GM08714 (cell line): ENCODE measurements around the gene CDK5RAP2.

ENCODE experiments used
- H3K4me3 ChIP-seq: fragments of 200-500 bp; sonication (Bioruptor generic); 2 replicates; pipeline ENCODE4 v1.5.1; 2014; ENCODE audit warnings: mild to moderate bottlenecking, low read length, inconsistent platforms
- ZNF274 ChIP-seq: IDR thresholded peaks from 2 replicates; pipeline ENCODE4 v1.6.1; 2012; ENCODE audit warnings: mild to moderate bottlenecking, low read depth, low read length

The CDK5RAP2 gene

DNA sequence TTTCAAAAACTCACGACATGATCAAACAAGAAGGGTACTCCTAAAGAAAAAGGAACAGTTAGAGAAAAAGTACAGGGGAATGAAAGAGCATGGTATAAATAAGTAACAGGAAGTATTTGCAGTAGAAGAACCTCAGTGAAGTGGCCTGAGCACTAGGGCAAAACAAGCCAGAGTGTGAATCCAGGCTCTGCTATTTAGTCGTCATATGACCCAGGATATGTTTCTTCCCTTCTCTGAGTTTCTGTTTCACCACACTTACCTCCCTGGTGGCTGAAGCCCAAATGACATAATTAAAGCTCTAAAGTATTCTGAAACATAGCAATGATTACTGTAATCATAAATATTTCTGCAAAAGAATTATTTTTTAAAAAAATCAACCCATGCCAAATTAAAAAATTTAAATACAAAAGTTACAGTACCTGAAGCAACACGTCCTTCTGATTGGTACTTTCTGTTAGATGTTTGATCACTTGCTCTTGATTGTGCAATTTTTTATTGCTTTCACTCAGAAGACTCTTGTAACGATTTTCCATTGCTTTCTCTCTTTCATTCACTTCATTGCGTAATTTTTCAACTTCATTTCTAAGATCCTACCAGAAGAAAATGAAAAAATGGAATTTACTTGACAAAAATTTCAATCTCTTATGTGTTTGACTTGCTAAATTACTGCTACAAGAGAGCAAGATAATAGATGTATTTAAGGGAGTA lies 88.9 kb downstream of the CDK5RAP2 start:
- no peak for TF ChIP-seq ZNF274
- no peak overlapping the region for H3K4me3 ChIP-seq

GRCh38 chr9:120486835-120487234 lies 93.1 kb downstream of the CDK5RAP2 start:
- H3K4me3 ChIP-seq: no peak overlapping the region
- no peak for TF ChIP-seq ZNF274

DNA sequence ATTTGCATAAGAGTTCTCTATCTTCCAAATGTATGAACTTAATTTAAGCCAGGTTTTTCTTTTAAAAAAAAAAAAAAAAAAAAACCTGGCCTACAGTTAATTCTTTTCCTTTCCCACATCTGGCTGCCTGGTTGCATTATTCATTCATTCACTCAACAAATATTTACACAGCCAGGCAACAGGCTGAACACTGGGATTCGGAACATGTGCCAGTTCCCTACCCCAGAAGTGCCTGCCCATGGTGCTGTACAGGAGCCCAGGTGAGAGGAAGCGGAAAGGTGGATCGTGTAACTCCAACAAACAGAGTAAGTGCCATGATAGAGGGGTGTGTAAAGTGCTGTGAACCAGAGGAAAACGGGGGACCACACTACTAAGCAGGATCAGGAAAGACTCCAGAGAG lies 93.6 kb downstream of the CDK5RAP2 start:
- TF ChIP-seq ZNF274: no peak

DNA sequence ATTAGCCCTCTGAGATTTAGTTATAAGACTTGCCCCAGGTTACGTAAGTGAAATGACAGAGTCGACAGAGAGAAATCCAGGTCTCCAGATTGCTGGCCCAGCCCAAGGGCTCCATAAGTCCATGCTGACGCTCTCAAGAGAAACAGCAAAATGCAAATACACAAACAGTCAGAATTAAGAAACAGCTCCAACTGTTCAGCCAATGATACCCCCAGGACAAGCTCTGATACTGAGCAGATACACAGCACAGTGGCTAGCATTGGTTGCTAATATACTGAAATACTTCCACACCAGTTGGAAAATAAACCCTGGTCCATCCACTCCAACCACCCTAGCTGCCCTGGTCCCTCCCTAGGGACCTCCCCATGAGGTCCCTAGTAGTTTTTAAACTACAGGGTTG lies 94.2 kb downstream of the CDK5RAP2 start:
- no peak for TF ChIP-seq ZNF274

More for the DNA sequence above, 93.6 kb downstream of the CDK5RAP2 start:
- H3K4me3 ChIP-seq: no peak overlapping the region

DNA sequence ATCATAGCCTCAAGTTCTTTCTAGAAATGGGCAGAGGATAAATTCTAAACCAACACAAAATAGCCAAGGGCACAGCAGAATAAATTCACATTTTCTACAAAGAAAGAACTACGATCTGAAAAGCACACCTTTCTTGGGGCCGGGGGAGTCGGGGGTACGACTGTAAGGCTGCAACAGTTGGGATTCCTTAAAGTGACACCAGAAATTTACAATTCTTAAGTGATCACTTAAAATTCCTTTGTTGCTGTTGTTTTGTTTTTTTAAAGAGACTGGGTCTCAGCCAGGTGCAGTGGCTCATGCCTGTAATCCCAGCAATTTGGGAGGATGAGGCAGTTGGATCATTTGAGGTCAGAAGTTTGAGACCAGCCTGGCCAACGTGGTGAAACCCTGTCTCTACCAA lies 95.8 kb downstream of the CDK5RAP2 start:
- no peak overlapping the region for H3K4me3 ChIP-seq
- no peak for TF ChIP-seq ZNF274

More for the DNA sequence above, 94.2 kb downstream of the CDK5RAP2 start:
- H3K4me3 ChIP-seq: no peak overlapping the region

GRCh38 chr9:120482424-120483186 lies 97.4 kb downstream of the CDK5RAP2 start:
- no peak overlapping the region for H3K4me3 ChIP-seq
- no peak for TF ChIP-seq ZNF274

- no peak overlapping the region for H3K4me3 ChIP-seq
- TF ChIP-seq ZNF274: no peak
These were observed 98.1 kb downstream of the CDK5RAP2 start for GRCh38 chr9:120481846-120482245.

- no peak overlapping the region for H3K4me3 ChIP-seq
- TF ChIP-seq ZNF274: no peak
These were observed 98.7 kb downstream of the CDK5RAP2 start for GRCh38 chr9:120481248-120481647.

GRCh38 chr9:120480707-120481106 lies 99.3 kb downstream of the CDK5RAP2 start:
- TF ChIP-seq ZNF274: no peak

DNA sequence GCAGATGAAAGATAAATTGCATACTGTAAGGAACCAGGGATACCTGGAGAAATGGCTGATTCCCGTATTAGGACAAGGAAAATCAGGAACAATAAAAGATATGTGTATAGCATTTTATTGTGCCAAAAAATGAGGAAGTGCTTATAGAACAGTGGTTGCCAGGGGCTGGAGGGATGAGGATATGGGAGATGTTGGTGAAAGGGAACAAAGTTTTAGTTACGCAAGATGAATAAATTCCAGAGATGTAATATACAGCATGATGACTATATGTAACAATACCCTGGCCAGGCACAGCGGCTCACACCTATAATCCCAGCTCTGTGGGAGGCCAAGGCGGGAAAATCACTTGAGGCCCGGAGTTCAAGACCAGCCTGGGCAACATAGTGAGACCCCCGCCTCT lies 101.8 kb downstream of the CDK5RAP2 start:
- TF ChIP-seq ZNF274: no peak
- no peak overlapping the region for H3K4me3 ChIP-seq

More at GRCh38 chr9:120480707-120481106, 99.3 kb downstream of the CDK5RAP2 start:
- H3K4me3 ChIP-seq: no peak overlapping the region

DNA sequence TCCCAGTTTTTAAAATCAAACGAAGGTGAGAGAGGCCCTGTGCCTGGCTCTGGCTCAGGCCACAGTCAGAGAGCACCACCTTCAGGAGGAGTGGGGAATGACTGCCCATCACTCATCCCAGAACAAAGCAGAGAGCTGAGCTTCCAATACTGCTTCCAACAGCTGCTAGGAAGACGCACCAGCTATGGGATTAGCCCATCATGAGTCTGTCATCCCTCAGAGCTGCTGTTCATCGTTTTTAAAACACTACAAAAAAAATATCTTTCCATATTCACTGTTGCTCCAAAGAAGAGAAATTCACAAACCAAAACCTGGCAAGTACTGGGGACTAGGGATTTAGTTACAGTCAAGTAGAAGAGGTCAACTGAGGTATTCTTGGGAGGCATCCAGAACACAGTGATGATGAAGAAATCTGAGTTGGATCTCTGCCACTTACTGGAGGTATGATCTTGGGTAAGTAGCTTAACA lies 102.4 kb downstream of the CDK5RAP2 start:
- no peak for TF ChIP-seq ZNF274
- no peak overlapping the region for H3K4me3 ChIP-seq

- no peak for TF ChIP-seq ZNF274
- H3K4me3 ChIP-seq: no peak overlapping the region
These were observed 104.6 kb downstream of the CDK5RAP2 start for GRCh38 chr9:120475341-120475740.

GRCh38 chr9:120474591-120475243 lies 105.2 kb downstream of the CDK5RAP2 start:
- H3K4me3 ChIP-seq: no peak overlapping the region

DNA sequence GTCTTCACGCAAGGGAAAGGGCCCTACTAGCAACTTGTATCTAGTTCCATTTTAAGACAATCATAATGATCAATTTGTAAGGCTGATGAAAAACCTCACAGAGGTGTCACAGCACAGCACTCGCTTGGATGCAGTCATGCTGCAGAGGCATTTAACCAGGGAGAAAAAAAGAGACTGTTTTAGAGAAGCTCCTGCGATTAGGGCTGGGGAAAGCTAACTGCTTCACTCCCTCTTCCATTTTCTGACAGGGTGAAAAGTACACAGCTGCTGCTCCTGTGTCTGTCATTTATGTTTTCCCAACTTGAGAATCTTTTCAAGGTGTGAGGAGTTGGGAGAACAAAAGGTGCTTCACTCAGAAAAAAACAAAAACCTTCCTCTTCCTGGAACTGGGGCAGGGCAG lies 106.4 kb downstream of the CDK5RAP2 start:
- TF ChIP-seq ZNF274: no peak
- H3K4me3 ChIP-seq: no peak overlapping the region

More at GRCh38 chr9:120474591-120475243, 105.2 kb downstream of the CDK5RAP2 start:
- TF ChIP-seq ZNF274: no peak
